Measurements from ENCODE around the gene ADM2.

ADM2 gene

GRCh38 chr22:50435291-50436014 is 45.9 kb upstream of the ADM2 start:
- no peaks in the 10 kb centered on the region for H3K9me3 ChIP-seq (ENCODE audit: insufficient read depth, low read length)
- no peaks in the 10 kb centered on the region for H3K79me2 ChIP-seq (ENCODE audit: low read length)
- H3K27me3 ChIP-seq (ENCODE audit: low read depth, low read length) = no peaks in the 10 kb centered on the region
- H3K27ac ChIP-seq (ENCODE audit: low read length) = no peak overlapping the region
- no peaks in the 10 kb centered on the region for H3K36me3 ChIP-seq (replicated peaks; ENCODE audit: low read depth, low read length)
- H3K9ac ChIP-seq (ENCODE audit: low read length) = no peak overlapping the region
- TF ChIP-seq, protein P1, sequence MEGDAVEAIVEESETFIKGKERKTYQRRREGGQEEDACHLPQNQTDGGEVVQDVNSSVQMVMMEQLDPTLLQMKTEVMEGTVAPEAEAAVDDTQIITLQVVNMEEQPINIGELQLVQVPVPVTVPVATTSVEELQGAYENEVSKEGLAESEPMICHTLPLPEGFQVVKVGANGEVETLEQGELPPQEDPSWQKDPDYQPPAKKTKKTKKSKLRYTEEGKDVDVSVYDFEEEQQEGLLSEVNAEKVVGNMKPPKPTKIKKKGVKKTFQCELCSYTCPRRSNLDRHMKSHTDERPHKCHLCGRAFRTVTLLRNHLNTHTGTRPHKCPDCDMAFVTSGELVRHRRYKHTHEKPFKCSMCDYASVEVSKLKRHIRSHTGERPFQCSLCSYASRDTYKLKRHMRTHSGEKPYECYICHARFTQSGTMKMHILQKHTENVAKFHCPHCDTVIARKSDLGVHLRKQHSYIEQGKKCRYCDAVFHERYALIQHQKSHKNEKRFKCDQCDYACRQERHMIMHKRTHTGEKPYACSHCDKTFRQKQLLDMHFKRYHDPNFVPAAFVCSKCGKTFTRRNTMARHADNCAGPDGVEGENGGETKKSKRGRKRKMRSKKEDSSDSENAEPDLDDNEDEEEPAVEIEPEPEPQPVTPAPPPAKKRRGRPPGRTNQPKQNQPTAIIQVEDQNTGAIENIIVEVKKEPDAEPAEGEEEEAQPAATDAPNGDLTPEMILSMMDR (IDR thresholded peaks at IDR 0.05; ENCODE audit: low read depth, low read length) = no peak
- no peak for TF ChIP-seq EZH2phosphoT487 (IDR thresholded peaks at IDR 0.05; ENCODE audit: low read depth)
- H2AFZ ChIP-seq (ENCODE audit: low read depth, low read length) = no peak overlapping the region
- no peaks in the 10 kb centered on the region for H3K4me1 ChIP-seq (ENCODE audit: low read length)
- no peak overlapping the region for H3K4me2 ChIP-seq (ENCODE audit: low read length)
- no peak overlapping the region for H3K4me3 ChIP-seq (ENCODE audit: low read length)
- H4K20me1 ChIP-seq (ENCODE audit: insufficient read depth, low read length) = no peaks in the 10 kb centered on the region

DNA sequence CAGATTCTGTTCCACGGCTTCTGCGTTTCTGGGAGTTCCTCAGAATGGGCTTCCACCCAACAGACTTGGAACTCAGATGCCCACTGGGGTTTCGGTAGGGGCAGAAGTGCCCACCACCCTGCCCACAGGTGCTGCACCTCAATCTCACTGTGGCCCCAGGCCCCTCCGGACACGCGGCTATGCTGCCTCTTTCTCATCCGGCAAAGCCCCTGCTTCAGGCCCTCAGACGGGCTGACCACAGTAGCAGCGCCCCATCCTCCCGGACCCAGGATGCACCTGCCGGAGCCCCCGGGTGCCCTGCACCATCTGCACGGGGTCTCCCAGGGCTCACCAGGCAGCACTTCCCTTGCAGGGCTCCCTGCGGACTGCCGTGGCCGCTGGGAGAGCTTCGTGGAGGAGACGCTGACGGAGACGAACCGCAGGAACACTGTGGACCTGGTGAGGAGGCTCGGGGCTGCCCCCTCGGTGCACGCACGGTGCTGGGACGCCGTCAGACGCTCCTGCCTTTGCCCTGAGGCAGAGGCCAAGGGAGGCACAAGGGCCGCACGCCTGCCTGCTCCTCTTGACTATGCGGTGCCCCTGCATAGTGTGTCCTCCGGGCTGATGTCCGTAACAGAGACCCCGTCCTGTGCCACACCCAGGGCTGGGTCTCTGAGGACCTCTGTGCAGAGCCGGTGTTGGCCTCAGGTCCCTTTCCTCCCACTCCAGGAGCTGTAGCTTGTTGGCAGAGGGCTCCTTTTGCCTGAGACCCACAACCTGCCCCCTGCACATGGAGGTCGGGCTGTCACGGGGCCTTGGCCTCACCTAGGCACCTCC is 45.1 kb upstream of the ADM2 start:
- Histone ChIP-seq H3K4me1 (ENCODE audit: low read length) (no peaks in the 10 kb centered on the region), H4K20me1 (ENCODE audit: insufficient read depth, low read length) (no peaks in the 10 kb centered on the region), H3K9ac (ENCODE audit: low read length) (no peak overlapping the region), H3K4me3 (ENCODE audit: low read length) (no peak overlapping the region), H3K27me3 (ENCODE audit: low read depth, low read length) (no peaks in the 10 kb centered on the region), H3K4me2 (ENCODE audit: low read length) (no peak overlapping the region), H3K79me2 (ENCODE audit: low read length) (no peaks in the 10 kb centered on the region), H2AFZ (ENCODE audit: low read depth, low read length) (no peak overlapping the region), H3K9me3 (ENCODE audit: insufficient read depth, low read length) (no peaks in the 10 kb centered on the region), H3K36me3 (replicated peaks; ENCODE audit: low read depth, low read length) (no peaks in the 10 kb centered on the region), H3K27ac (ENCODE audit: low read length) (no peak overlapping the region)
- TF ChIP-seq, protein P1 (IDR thresholded peaks at IDR 0.05; ENCODE audit: low read depth, low read length) = no peak
- TF ChIP-seq EZH2phosphoT487 (IDR thresholded peaks at IDR 0.05; ENCODE audit: low read depth) = no peak

DNA sequence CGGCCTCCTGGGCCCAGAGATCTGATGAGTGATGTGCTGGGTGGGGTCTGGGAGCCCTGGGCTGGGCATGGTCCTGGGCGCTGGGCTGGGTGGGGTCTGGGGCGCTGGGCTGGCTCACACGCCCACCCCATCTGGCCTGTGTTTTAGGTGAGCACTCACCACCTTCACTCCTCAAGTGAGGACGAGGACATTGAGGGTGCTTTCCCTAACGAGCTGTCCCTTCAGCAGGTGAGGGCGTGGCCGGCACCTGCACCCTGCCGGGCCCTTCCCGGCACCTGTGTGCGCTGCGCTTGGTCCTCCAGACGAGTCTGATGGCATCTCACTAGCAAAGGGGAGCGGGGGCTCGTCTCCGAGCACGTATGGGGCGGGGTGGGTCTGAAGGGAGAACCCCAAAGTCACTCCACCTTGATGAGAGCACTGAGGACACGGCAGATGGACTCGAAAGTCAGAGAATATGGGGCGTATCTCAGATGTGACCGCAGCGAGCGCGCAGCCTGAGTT is 44.5 kb upstream of the ADM2 start:
- Histone ChIP-seq H3K9me3 (ENCODE audit: insufficient read depth, low read length) (no peaks in the 10 kb centered on the region), H3K4me2 (ENCODE audit: low read length) (no peak overlapping the region), H2AFZ (ENCODE audit: low read depth, low read length) (no peak overlapping the region), H3K4me1 (ENCODE audit: low read length) (no peaks in the 10 kb centered on the region), H4K20me1 (ENCODE audit: insufficient read depth, low read length) (no peaks in the 10 kb centered on the region), H3K79me2 (ENCODE audit: low read length) (no peaks in the 10 kb centered on the region), H3K27ac (ENCODE audit: low read length) (no peak overlapping the region), H3K9ac (ENCODE audit: low read length) (no peak overlapping the region), H3K27me3 (ENCODE audit: low read depth, low read length) (no peaks in the 10 kb centered on the region), H3K4me3 (ENCODE audit: low read length) (no peak overlapping the region), H3K36me3 (replicated peaks; ENCODE audit: low read depth, low read length) (no peaks in the 10 kb centered on the region)
- TF ChIP-seq, protein P1 (IDR thresholded peaks at IDR 0.05; ENCODE audit: low read depth, low read length) = no peak
- no peak for TF ChIP-seq EZH2phosphoT487 (IDR thresholded peaks at IDR 0.05; ENCODE audit: low read depth)

All from OCI-LY3 (cell line).